ENCODE results near the gene TDRD1. TPM values are rescaled to one million over a fixed set of nuclear protein-coding genes. Genes with fewer than 3 reads are reported as not detected.

Gene TDRD1
- total RNA-seq, 1 experiment from 2014 or later, result not detected

Small RNA genes lying within 50 kb of the gene (small RNA-seq; reads per million reads assigned to genes)
- gene RF02277, result not detected

Other genes starting within 250 kb of the TDRD1 start
- gene ADRB1, start 135.5 kb upstream of the TDRD1 start, total RNA-seq (2014; rRNA removed; shearing (Covaris generic)), result 0.06 and 0.07 TPM in 2 replicates
- gene CCDC186, start 5.2 kb upstream of the TDRD1 start, total RNA-seq (2014; rRNA removed; shearing (Covaris generic)), result 2.7 and 6.7 TPM in 2 replicates
- gene VWA2, start 59.9 kb downstream of the TDRD1 start, total RNA-seq (2014; rRNA removed; shearing (Covaris generic)), result not detected in 2 replicates
- 1.2 and 1.8 TPM in 2 replicates for gene AFAP1L2, start 225.1 kb downstream of the TDRD1 start, total RNA-seq (2014; rRNA removed; shearing (Covaris generic))

Measured in HT1080 (cell line).